Adrenal gland (tissue), 5 donors: ENCODE measurements around the gene PTPN18.

Experiments
- POLR2A ChIP-seq, 2 donors: fragments of 450-650 bp; IDR thresholded peaks; one replicate each; pipeline ENCODE4 v1.6.1; 2017; ENCODE audit warnings: antibody characterized with exemption in 2 of 2, mild to moderate bottlenecking in 2 of 2, moderate library complexity in 1 of 2
- TF ChIP-seq, protein P1 (sequence below), 6 experiments: fragments of 450-650 bp in 4 of 6; fragments of 200-600 bp in 2 of 6; sonication (generic) in 1 of 6; IDR thresholded peaks; 1 replicate in 5 of 6; 2 replicates in 1 of 6; pipeline versions ENCODE4 v1.5.1 to v1.8.0; 2016 to 2021; ENCODE audit warnings: antibody characterized with exemption in 6 of 6, mild to moderate bottlenecking in 2 of 6, moderate library complexity in 1 of 6
- donor health status: DM: no; HTN: no; CAD: no.

DNA sequence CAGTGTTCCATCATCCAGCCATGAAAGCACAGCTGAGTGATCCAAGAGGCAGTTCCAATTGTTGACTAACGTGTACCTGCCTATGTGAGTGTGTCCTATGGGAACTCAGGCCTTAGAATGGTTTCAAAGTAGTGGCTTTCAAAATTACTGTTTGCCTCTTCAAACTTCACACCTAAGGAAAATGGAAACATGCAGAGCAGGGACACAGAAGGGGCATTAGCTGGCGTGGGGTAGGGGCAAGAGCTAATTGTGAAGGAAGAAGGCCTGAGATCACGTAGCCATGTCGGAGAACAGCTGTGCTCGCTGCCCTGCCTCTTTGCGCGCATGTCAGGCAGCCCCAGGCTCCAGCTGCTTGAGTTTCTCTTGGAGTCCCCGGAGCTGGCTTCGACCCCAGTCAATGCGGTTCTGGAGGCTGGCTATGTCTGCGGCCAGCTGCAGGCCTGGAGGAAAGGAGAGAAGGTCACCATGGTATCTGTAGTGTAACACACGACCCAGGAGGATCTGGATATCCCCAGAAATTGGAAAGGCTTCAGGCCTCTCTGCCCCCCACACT, 17.0 kb upstream of the PTPN18 start:
- no peak for TF ChIP-seq POLR2A (IDR thresholded peaks at IDR 0.05)
- TF ChIP-seq, protein P1, sequence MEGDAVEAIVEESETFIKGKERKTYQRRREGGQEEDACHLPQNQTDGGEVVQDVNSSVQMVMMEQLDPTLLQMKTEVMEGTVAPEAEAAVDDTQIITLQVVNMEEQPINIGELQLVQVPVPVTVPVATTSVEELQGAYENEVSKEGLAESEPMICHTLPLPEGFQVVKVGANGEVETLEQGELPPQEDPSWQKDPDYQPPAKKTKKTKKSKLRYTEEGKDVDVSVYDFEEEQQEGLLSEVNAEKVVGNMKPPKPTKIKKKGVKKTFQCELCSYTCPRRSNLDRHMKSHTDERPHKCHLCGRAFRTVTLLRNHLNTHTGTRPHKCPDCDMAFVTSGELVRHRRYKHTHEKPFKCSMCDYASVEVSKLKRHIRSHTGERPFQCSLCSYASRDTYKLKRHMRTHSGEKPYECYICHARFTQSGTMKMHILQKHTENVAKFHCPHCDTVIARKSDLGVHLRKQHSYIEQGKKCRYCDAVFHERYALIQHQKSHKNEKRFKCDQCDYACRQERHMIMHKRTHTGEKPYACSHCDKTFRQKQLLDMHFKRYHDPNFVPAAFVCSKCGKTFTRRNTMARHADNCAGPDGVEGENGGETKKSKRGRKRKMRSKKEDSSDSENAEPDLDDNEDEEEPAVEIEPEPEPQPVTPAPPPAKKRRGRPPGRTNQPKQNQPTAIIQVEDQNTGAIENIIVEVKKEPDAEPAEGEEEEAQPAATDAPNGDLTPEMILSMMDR (IDR thresholded peaks at IDR 0.05): no peak
